Right lobe of liver (tissue), 4 donors: ENCODE data around the gene NADSYN1.

Source experiments
- POLR2A ChIP-seq: fragments of 450-650 bp; IDR thresholded peaks from one replicate; pipeline ENCODE4 v1.6.1; 2017; ENCODE audit warnings: antibody characterized with exemption, mild to moderate bottlenecking
- TF ChIP-seq, protein P1 (sequence below), 4 donors: fragments of 200-600 bp in 3 of 4; fragments of 450-650 bp in 1 of 4; IDR thresholded peaks; one replicate each; pipeline versions ENCODE4 v1.5.1 to v1.8.0; 2016 to 2022; ENCODE audit warnings: antibody characterized with exemption in 4 of 4, mild to moderate bottlenecking in 2 of 4
- donor health status: DM: no; HTN: no; CAD: no.
- donor health status: DM: no; HTN: no; CAD: no.
- donor health status: DM: no; HTN: yes; CAD: no.

DNA sequence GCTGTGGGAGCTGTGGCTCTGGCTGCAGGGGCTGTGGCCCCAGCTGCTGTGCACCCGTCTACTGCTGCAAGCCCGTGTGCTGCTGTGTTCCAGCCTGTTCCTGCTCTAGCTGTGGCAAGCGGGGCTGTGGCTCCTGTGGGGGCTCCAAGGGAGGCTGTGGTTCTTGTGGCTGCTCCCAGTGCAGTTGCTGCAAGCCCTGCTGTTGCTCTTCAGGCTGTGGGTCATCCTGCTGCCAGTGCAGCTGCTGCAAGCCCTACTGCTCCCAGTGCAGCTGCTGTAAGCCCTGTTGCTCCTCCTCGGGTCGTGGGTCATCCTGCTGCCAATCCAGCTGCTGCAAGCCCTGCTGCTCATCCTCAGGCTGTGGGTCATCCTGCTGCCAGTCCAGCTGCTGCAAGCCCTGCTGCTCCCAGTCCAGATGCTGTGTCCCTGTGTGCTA is 95.7 kb downstream of the NADSYN1 start:
- TF ChIP-seq, protein P1, sequence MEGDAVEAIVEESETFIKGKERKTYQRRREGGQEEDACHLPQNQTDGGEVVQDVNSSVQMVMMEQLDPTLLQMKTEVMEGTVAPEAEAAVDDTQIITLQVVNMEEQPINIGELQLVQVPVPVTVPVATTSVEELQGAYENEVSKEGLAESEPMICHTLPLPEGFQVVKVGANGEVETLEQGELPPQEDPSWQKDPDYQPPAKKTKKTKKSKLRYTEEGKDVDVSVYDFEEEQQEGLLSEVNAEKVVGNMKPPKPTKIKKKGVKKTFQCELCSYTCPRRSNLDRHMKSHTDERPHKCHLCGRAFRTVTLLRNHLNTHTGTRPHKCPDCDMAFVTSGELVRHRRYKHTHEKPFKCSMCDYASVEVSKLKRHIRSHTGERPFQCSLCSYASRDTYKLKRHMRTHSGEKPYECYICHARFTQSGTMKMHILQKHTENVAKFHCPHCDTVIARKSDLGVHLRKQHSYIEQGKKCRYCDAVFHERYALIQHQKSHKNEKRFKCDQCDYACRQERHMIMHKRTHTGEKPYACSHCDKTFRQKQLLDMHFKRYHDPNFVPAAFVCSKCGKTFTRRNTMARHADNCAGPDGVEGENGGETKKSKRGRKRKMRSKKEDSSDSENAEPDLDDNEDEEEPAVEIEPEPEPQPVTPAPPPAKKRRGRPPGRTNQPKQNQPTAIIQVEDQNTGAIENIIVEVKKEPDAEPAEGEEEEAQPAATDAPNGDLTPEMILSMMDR (IDR thresholded peaks at IDR 0.05) = no peak
- no peak for TF ChIP-seq POLR2A
